CD4-positive, alpha-beta T cell (primary cell): Measurements from ENCODE around the gene TMEM45B. TPM values are rescaled to one million over a fixed set of nuclear protein-coding genes. Genes with fewer than 3 reads are reported as not detected.
"Not testable (repeated sequence)": the region's sequence is repeated elsewhere in the genome, so short reads cannot be mapped to it uniquely, and the experiment has no call there.

ENCODE experiments used
- ATAC-seq: fragments of 200-7000 bp; cut with Tn5 transposase; one replicate; pipeline ENCODE4 v1.10.0; 2022; ENCODE audit warnings: mild to moderate bottlenecking; ENCODE audit not compliant: poor library complexity
- CTCF ChIA-PET: fragments of 350-600 bp; sonication (Branson Sonifier 250); formaldehyde crosslinking; loops from one replicate; lab custom pipeline; 2021; ENCODE audit warnings: antibody characterized with exemption, inconsistent platforms; lab: Charles Lee
- POLR2A ChIA-PET: fragments of 350-600 bp; sonication (Branson Sonifier 250); formaldehyde crosslinking; loops from one replicate; lab custom pipeline; 2021; ENCODE audit warnings: antibody characterized with exemption, inconsistent platforms; lab: Charles Lee
- DNase-seq, 14 experiments: peaks; one replicate each; pipeline ENCODE4 v3.0.0-alpha.2; 2013 to 2020; ENCODE audit warnings: mixed read lengths in 2 of 14
- H3K27ac ChIP-seq, 2 donors: one replicate each; pipeline versions ENCODE4 v1.5.1 to v1.7.0; 2013; ENCODE audit warnings: low read length in 2 of 2, low read depth in 1 of 2, mild to moderate bottlenecking in 1 of 2
- H3K27me3 ChIP-seq, 2 experiments: 1 replicate in 1 of 2; 2 replicates in 1 of 2; pipeline versions ENCODE4 v1.6.1 to v1.7.0; 2013; ENCODE audit warnings: low read length in 2 of 2, control low read depth in 1 of 2, mild to moderate bottlenecking in 1 of 2, moderate library complexity in 1 of 2; ENCODE audit not compliant: insufficient read depth in 2 of 2, control insufficient read depth in 1 of 2
- H3K36me3 ChIP-seq: one replicate; pipeline ENCODE4 v1.6.1; 2013; ENCODE audit warnings: low read length, control low read depth; ENCODE audit not compliant: insufficient read depth
- H3K4me1 ChIP-seq: one replicate; pipeline ENCODE4 v1.6.1; 2013; ENCODE audit warnings: low read length, control low read depth; ENCODE audit not compliant: insufficient read depth
- H3K4me3 ChIP-seq: one replicate; pipeline ENCODE4 v1.5.1; 2013; ENCODE audit warnings: mild to moderate bottlenecking, low read length, moderate library complexity
- H3K9me3 ChIP-seq, 2 experiments: 1 replicate in 1 of 2; 2 replicates in 1 of 2; pipeline versions ENCODE4 v1.6.1 to v1.7.0; 2013; ENCODE audit warnings: low read length in 2 of 2, mild to moderate bottlenecking in 2 of 2, control low read depth in 1 of 2, moderate library complexity in 1 of 2; ENCODE audit not compliant: control insufficient read depth in 1 of 2, insufficient read depth in 1 of 2
- H3K27ac Mint-ChIP-seq: one replicate; pipeline ENCODE4 v1.8.0; 2020; ENCODE audit warnings: mixed read lengths
- H3K27me3 Mint-ChIP-seq: one replicate; pipeline ENCODE4 v1.8.0; 2021; ENCODE audit warnings: mixed read lengths
- H3K36me3 Mint-ChIP-seq: one replicate; pipeline ENCODE4 v1.8.0; 2021; ENCODE audit warnings: low read depth, mixed read lengths
- H3K4me1 Mint-ChIP-seq: one replicate; pipeline ENCODE4 v1.8.0; 2021; ENCODE audit warnings: low read depth, mixed read lengths
- H3K4me3 Mint-ChIP-seq: one replicate; pipeline ENCODE4 v1.8.0; 2020; ENCODE audit warnings: mild to moderate bottlenecking, mixed read lengths
- H3K9me3 Mint-ChIP-seq: one replicate; pipeline ENCODE4 v1.8.0; 2020; ENCODE audit warnings: mixed read lengths
- CTCF ChIP-seq: fragments of 200-600 bp; IDR thresholded peaks from one replicate; pipeline ENCODE4 v1.8.0; 2022; ENCODE audit warnings: antibody characterized with exemption, mild to moderate bottlenecking
- intact Hi-C, 2 experiments: fragments of 100-400 bp; cut with DNase I in 1 of 2; cut with micrococcal nuclease in 1 of 2; formaldehyde crosslinking; loops; one replicate each; pipeline versions ENCODE4 v1.15.1 to v1.9.0; 2023 to 2025; cut with DNase I, micrococcal nuclease
- total RNA-seq, 174 experiments: library from RNA in 2 of 174; stranded (reverse) in 2 of 174; gene quantifications; one replicate each; pipeline ENCODE4 v1.2.3 and lab custom pipeline; 2021 to 2026

The TMEM45B gene
- total RNA-seq, 2 experiments from 2014 or later: 1.7 to 1.9 TPM

DNA sequence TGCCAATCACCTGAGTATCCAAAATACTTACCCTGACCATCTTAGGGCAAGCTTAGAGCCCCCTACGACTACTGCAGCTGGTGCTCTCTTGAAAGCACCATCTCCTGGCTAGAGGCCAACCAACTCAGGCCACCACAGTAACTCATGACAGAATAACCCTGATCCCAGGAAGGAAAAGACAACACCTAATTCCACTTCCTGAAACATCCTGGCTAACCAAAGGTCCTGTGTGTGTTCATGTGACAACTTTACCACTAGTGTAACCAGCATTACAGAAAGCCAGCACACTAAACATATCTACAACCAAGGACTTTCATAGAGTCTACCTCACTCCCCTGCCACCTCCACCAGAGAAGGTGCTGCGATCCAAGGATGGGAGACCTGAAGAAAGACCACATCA lies 17.4 kb upstream of the TMEM45B start:
- no peak for TF ChIP-seq CTCF
- no peak for DNase-seq
- peaks cover 14% of the 10 kb centered on the region for H3K4me1 ChIP-seq
- no peak overlapping the region for H3K27ac Mint-ChIP-seq
- peaks cover 6 to 10% of the 10 kb centered on the region in 2 experiments for H3K9me3 ChIP-seq
- no peak for ATAC-seq
- peaks cover 6% of the 10 kb centered on the region for H3K9me3 Mint-ChIP-seq
- H3K4me1 Mint-ChIP-seq: peaks cover 25% of the 10 kb centered on the region
- H3K27me3 Mint-ChIP-seq: no peaks in the 10 kb centered on the region
- intact Hi-C loops: no loop called here
- ChIA-PET CTCF (no interaction called here), POLR2A (interaction anchor here (1.8 kb wide), 1 partner anchor 56 kb away, joined by 6 read pairs; no protein-coding TSS in a partner anchor)
- no peak overlapping the region for H3K4me3 Mint-ChIP-seq
- H3K27ac ChIP-seq: no peak overlapping the region
- H3K27me3 ChIP-seq: peaks cover 0 to 4% of the 10 kb centered on the region in 2 experiments
- H3K36me3 Mint-ChIP-seq: peaks cover 11% of the 10 kb centered on the region
- no peak overlapping the region for H3K4me3 ChIP-seq
- H3K36me3 ChIP-seq: no peaks in the 10 kb centered on the region

- H3K27me3 ChIP-seq, H3K27ac ChIP-seq, H3K9me3 ChIP-seq, ATAC-seq, H3K4me3 ChIP-seq, H3K27me3 Mint-ChIP-seq, H3K27ac Mint-ChIP-seq, DNase-seq, H3K36me3 ChIP-seq, H3K4me3 Mint-ChIP-seq: not testable (repeated sequence)
- peaks cover 25% of the 10 kb centered on the region for H3K4me1 ChIP-seq
- intact Hi-C loops: loop anchor here in 1 of 2 experiments (2.0 kb wide), 1 partner anchor 21 kb away; no protein-coding TSS in a partner anchor
- Mint-ChIP-seq H3K36me3 (peaks cover 23% of the 10 kb centered on the region), H3K4me1 (peaks cover 45% of the 10 kb centered on the region), H3K9me3 (peaks cover 15% of the 10 kb centered on the region)
- ChIA-PET CTCF (interaction anchor here (1.1 kb wide), 1 partner anchor 15 kb away, joined by 3 read pairs; no protein-coding TSS in a partner anchor), POLR2A (interaction anchor here (1.8 kb wide), 1 partner anchor 54 kb away, joined by 6 read pairs; no protein-coding TSS in a partner anchor)
Observed at GRCh38 chr11:129800162-129800561, 15.5 kb upstream of the TMEM45B start.

DNA sequence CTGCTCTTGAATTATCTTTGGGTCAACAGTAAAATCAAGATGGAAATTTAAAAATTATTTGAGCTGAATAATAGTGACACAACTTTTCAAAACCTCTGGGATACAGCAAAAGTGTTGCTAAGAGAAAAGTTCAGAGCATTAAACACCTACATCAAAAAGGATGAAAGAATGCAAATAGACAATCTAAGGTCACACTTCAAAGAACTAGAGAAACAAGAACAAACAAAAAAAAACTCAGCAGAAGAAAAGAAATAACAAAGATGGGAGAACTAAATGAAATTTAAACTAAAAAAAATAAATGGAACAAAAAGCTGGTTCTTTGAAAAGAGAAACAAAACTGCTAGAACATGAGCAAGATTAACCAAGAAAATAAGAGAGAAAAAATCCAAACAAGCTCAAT lies 15.0 kb upstream of the TMEM45B start:
- no peak overlapping the region for H3K4me3 ChIP-seq
- H3K4me1 Mint-ChIP-seq: peaks cover 50% of the 10 kb centered on the region
- POLR2A ChIA-PET: no interaction called here
- H3K27me3 Mint-ChIP-seq: no peaks in the 10 kb centered on the region
- peaks cover 24% of the 10 kb centered on the region for H3K36me3 Mint-ChIP-seq
- no peak overlapping the region for H3K4me3 Mint-ChIP-seq
- CTCF ChIA-PET: no interaction called here
- peaks cover 0 to 5% of the 10 kb centered on the region in 2 experiments for H3K9me3 ChIP-seq
- H3K9me3 Mint-ChIP-seq: peaks cover 16% of the 10 kb centered on the region
- peaks cover 25% of the 10 kb centered on the region for H3K4me1 ChIP-seq
- ATAC-seq (no peak), DNase-seq (no peak)
- H3K27ac ChIP-seq: no peak overlapping the region
- no peak overlapping the region for H3K27ac Mint-ChIP-seq
- intact Hi-C loops: loop anchor here in 1 of 2 experiments (2.0 kb wide), 1 partner anchor 20 kb away; no protein-coding TSS in a partner anchor
- H3K27me3 ChIP-seq: peaks cover 0 to 4% of the 10 kb centered on the region in 2 experiments
- no peak for TF ChIP-seq CTCF
- H3K36me3 ChIP-seq: no peaks in the 10 kb centered on the region
